Heart right ventricle (tissue), 16 donors: Measurements from ENCODE around the gene SRSF3. TPM values are rescaled to one million over a fixed set of nuclear protein-coding genes. Genes with fewer than 3 reads are reported as not detected.
"Not testable (repeated sequence)": the region's sequence is repeated elsewhere in the genome, so short reads cannot be mapped to it uniquely, and the experiment has no call there.

Source experiments
- ATAC-seq, 8 donors: fragments of 200-7000 bp; cut with Tn5 transposase; one replicate each; pipeline ENCODE4 v1.9.1; 2020; ENCODE audit warnings: mild to moderate bottlenecking in 8 of 8, moderate library complexity in 8 of 8, moderate number of reproducible peaks in 1 of 8
- DNase-seq, 2 donors: peaks; one replicate each; pipeline ENCODE4 v3.0.0-alpha.2; 2020
- H3K27ac ChIP-seq, 10 donors: fragments of 200-600 bp; sonication (generic) in 2 of 10; one replicate each; pipeline versions ENCODE4 v1.5.0 to v1.8.0; 2020 to 2022; ENCODE audit warnings: mild to moderate bottlenecking in 3 of 10
- H3K27me3 ChIP-seq, 7 donors: fragments of 200-600 bp; one replicate each; pipeline ENCODE4 v1.8.0; 2021 to 2022; ENCODE audit warnings: mild to moderate bottlenecking in 2 of 7
- H3K36me3 ChIP-seq, 9 donors: fragments of 200-600 bp; sonication (generic) in 1 of 9; one replicate each; pipeline versions ENCODE4 v1.5.0 to v1.8.0; 2020 to 2022; ENCODE audit warnings: mild to moderate bottlenecking in 2 of 9
- H3K4me1 ChIP-seq, 9 donors: fragments of 200-600 bp; sonication (generic) in 1 of 9; one replicate each; pipeline versions ENCODE4 v1.5.0 to v1.8.0; 2020 to 2022; ENCODE audit warnings: mild to moderate bottlenecking in 4 of 9
- H3K4me3 ChIP-seq, 10 donors: fragments of 200-600 bp; sonication (generic) in 2 of 10; one replicate each; pipeline versions ENCODE4 v1.5.0 to v1.8.0; 2020 to 2022; ENCODE audit warnings: mild to moderate bottlenecking in 7 of 10, moderate library complexity in 2 of 10
- H3K9me3 ChIP-seq, 11 donors: fragments of 200-600 bp in 10 of 11; sonication (generic) in 2 of 11; one replicate each; pipeline versions ENCODE4 v1.5.0 to v1.8.0; 2013 to 2022; ENCODE audit warnings: mild to moderate bottlenecking in 2 of 11, control low read depth in 1 of 11, moderate library complexity in 1 of 11
- CTCF ChIP-seq, 9 donors: fragments of 200-600 bp; sonication (generic) in 2 of 9; IDR thresholded peaks; one replicate each; pipeline versions ENCODE4 v1.5.0 to v1.8.0; 2021 to 2022; ENCODE audit warnings: antibody characterized with exemption in 9 of 9, mild to moderate bottlenecking in 5 of 9, moderate library complexity in 1 of 9
- WGBS, 2 donors: extraction: QIAGEN DNeasy Blood & Tissue Kit; methylation state at CpG; one replicate each; pipeline ENCODE4 v1.1.7; 2013; ENCODE audit warnings: inconsistent platforms in 1 of 2; 5-methylcytosine and 5-hydroxymethylcytosine counted together
- intact Hi-C, 10 donors: fragments of 100-400 bp; cut with DNase I; formaldehyde crosslinking; loops; one replicate each; pipeline versions ENCODE4 v1.11.1 to v1.14.2; 2022
- polyA plus RNA-seq, 2 donors: library from polyadenylated mRNA; stranded (reverse); fragments of 200-250 nt; gene quantifications; one replicate each; pipeline ENCODE4 v1.2.3, GENCODE V29; 2013
- total RNA-seq, 10 donors: library from RNA; stranded (reverse); fragmentation: NEBNext Ultra II Directional in 3 of 10; extraction: Animal tissue kit (Norgen Biotek cat#: 25700) in 3 of 10; gene quantifications; one replicate each; pipeline versions ENCODE4 v1.2.1 to v1.2.4, GENCODE V29; 2021 to 2023
- donor health status: Arrhythmogenic right ventricular cardiomyopathy.
- donor health status: ischemic (EF 13 %, LVEDD 7.1; RV severe dilation, severe dysfunction).
- donor health status: healthy with polysubstance abuse.
- donor health status: DM: no; HTN: yes; CAD: no.
- donor health status: DM: no; HTN: no; CAD: no.
- donor health status: ischemic (EF 25% LVEDD 6.9; RV normal size, moderate dysfunction).
- donor health status: ischemic (EF 25% LVEDD 5.7; RV mildly dilated, moderate dysfunction).
- donor health status: healthy.
- donor health status: DM: yes; HTN: yes; CAD: no.
- donor health status: Ischemic cardiomyopathy.
- donor health status: ischemic (EF 35%, LVEDD 5.7; RV mildly dilated, moderate dysfunction).
- donor health status: nonischemic (EF 11% LVEDD 7.7; RV severe dilation, severe dysfunction).
- donor health status: DM: yes; HTN: yes; CAD: no.
- donor health status: PGD.
- donor health status: ischemic (EF 29% LVEDD 5.4; RV normal size, mild dysfunction).
- donor health status: nonischemic (EF 23%, LVEDD 6.1; RV moderate dilation, normal function).

Gene SRSF3
- total and polyA plus RNA-seq, 12 donors, result 105 to 196 (median 131) TPM

DNA sequence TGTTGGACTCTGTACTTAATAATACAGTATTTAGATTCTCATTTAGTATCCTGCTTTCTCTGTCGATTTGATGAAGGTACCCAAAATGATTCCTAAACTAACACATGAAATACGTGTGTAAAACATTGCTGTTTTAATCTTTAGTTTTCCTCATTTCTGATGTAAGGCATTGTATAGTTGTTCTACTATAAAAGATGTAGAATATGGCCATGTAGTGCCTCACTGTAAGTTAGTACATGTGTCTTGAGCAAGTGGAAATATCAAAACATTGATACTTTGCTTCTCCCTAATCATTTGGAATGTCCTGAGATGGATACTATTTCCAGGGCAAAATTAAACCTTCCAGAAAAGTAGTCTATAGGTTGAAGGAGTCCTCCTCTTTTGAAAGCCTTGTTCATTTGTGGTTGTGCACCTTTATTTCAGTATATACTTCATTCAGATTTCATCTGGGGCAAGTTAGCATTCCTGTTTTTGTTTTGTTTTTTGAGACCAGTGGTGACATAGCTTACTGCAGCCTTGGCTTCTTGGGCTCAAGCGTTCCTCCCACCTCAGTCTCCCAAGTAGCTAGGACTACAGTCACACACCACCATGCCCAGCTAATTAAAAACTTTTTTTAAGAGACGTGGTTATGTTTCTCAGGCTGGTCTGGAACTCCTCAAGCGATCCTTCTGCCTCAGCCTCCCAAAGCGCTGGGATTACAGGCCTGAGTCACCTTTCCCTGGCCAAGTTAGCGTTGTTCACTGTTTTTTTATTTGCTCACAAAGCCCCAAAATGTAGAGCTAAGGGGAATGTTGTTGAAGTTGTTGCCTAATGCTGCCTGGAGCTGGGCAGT is 11.6 kb downstream of the SRSF3 start:
- intact Hi-C loops, result no loop called here
- Histone ChIP-seq H3K4me1 (peaks cover 3 to 92% (median 88%) of the 10 kb centered on the region in 9 donors), H3K36me3 (peaks cover 0 to 100% (median 72%) of the 10 kb centered on the region in 9 donors), H3K9me3 (no peaks in the 10 kb centered on the region), H3K27me3 (no peaks in the 10 kb centered on the region), H3K4me3 (no peak overlapping the region), H3K27ac (peak overlapping the region in 4 of 10 donors; percentile 2 to 61 (median 48))
- WGBS, 2 donors, result 80 to 81% methylated on average over 7 of the region's 7 CpGs
- DNase-seq, result no peak
- no peak for ATAC-seq
- no peak for TF ChIP-seq CTCF (IDR thresholded peaks at IDR 0.05)

DNA sequence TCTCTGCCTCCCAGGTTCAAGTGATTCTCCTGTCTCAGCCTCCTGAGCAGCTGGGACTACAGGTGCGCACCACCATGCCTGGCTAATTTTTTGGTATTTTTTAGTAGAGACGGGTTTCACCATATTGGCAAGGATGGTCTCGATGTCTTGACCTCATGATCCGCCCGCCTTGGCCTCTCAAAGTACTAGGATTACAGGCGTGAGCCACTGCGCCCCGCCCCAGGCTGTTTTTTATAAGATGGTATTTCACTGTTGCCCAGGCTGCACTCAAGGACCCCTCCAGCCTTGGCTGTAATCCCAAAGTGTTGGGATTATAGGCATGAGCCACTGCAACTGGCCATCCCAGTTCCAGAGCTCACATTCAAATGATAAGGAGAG is 13.1 kb downstream of the SRSF3 start:
- Histone ChIP-seq H3K27ac (peak overlapping the region in 2 of 10 donors; percentile 42 to 61), H3K36me3 (peaks cover 0 to 100% (median 68%) of the 10 kb centered on the region in 9 donors), H3K4me1 (peaks cover 3 to 76% (median 73%) of the 10 kb centered on the region in 9 donors)
- H3K4me3 ChIP-seq, intact Hi-C loops, H3K9me3 ChIP-seq, H3K27me3 ChIP-seq, DNase-seq: not testable (repeated sequence)
- 87 to 88% methylated on average over 8 of the region's 8 CpGs for WGBS, 2 donors
- peak in 1 of 8 donors; percentile 5 for ATAC-seq

DNA sequence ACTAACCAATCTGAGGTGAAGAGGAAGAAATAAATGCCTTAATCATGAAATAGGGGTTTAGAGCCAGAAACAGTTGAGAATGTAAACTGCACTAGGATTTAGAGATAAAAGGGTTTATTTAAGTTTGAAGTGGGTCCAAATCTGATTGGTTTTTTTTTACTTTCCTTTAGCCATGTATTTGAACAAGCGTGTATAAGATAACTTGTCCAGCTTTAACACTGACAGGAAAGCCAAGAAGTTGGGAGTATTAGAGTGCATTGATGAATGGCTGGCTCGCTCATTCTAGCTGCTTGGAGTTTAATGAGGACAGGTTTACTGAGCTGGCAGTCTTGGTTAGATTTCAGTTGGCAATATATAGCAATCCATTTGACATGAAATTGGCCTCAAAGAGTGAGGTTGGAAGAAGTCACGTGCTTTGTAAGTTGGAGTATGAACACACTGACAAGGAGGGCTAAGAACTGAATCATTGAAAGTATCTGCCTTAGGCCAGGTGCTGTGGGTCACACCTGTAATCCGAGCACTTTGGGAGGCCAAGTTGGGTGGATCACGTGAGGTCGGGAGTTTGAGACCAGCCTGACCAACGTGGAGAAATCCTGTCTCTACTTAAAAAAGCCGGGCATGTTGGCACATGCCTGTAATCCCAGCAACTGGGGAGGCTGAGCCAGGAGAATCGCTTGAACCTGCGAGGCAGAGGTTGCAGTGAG is 13.7 kb downstream of the SRSF3 start:
- no peak for DNase-seq
- 56 to 69% methylated on average over 10 of the region's 10 CpGs for WGBS, 2 donors
- H3K36me3 ChIP-seq, result peaks cover 0 to 100% (median 69%) of the 10 kb centered on the region in 9 donors

GRCh38 chr6:36608788-36609563 is 14.8 kb downstream of the SRSF3 start:
- intact Hi-C loops, result no loop called here
- H3K27ac ChIP-seq, result peak overlapping the region in 8 of 10 donors; percentile 16 to 66 (median 41)
- no peak overlapping the region for H3K4me3 ChIP-seq
- DNase-seq, result no peak
- ATAC-seq, result peak in 2 of 8 donors; percentile 37 to 42
- H3K27me3 ChIP-seq, result no peaks in the 10 kb centered on the region
- peaks cover 3 to 60% (median 57%) of the 10 kb centered on the region in 9 donors for H3K4me1 ChIP-seq
- no peaks in the 10 kb centered on the region for H3K9me3 ChIP-seq
- TF ChIP-seq CTCF (IDR thresholded peaks at IDR 0.05), result no peak
- H3K36me3 ChIP-seq, result peaks cover 0 to 100% (median 63%) of the 10 kb centered on the region in 9 donors
- WGBS, 2 donors, result 26 to 36% methylated on average over 5 of the region's 5 CpGs

More for the DNA sequence above, 13.7 kb downstream of the SRSF3 start:
- intact Hi-C loops, result no loop called here
- Histone ChIP-seq H3K27me3 (no peaks in the 10 kb centered on the region), H3K27ac (peak overlapping the region in 3 of 10 donors; percentile 3 to 61 (median 42)), H3K9me3 (no peaks in the 10 kb centered on the region), H3K4me1 (peaks cover 3 to 71% (median 67%) of the 10 kb centered on the region in 9 donors), H3K4me3 (no peak overlapping the region)
- no peak for ATAC-seq
- TF ChIP-seq CTCF (IDR thresholded peaks at IDR 0.05), result no peak
